ENCODE data around the gene RPL9.

RPL9 gene

DNA sequence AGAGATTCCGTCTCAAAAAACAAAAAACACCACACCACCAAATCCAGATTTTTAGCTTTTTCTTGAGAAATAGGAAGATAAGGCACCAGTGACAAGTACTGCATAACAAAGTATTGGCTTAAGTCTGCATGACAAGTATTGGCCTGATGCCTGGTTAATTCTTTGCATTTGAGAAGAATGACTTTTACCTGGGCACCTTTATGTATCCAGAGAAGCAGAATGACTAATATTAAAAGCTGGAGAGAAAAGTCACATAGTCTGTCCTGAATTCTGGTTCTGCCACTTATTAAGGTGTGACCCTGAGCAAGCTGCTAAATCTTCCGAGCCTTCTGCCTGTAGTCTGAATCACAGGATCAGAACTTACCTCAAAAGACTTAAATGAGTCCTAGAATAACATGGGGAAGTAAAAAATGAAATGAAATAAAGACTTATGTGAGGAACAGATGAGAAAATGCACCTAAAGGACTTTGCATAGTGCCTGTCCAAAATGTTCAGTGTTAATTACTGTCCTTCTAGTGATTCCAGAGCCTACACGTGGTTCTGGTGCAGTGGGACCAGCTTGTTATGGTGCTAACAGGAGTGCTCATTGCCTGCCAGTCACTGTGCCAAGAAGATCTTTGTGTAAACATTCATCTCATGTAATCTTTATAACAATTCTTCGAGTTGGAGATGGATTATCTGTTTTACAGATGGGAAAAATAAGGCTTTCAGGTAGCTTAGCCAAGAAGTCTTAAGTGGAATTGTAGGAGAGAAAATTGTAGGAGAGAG, 36.9 kb upstream of the RPL9 start:
- no peak for TF ChIP-seq CTCF (IDR thresholded peaks at IDR 0.05; ENCODE audit: insufficient read depth, missing control alignments)
- no peak for FAIRE-seq

GRCh38 chr4:39494354-39494753, 35.6 kb upstream of the RPL9 start:
- no peak for FAIRE-seq
- no peak for DNase-seq (ENCODE audit: insufficient read length, low spot score)
- TF ChIP-seq CTCF (IDR thresholded peaks at IDR 0.05; ENCODE audit: insufficient read depth, missing control alignments) = no peak

More for the DNA sequence above, 36.9 kb upstream of the RPL9 start:
- no peak for DNase-seq (ENCODE audit: insufficient read length, low spot score)

- no peak for TF ChIP-seq CTCF (IDR thresholded peaks at IDR 0.05; ENCODE audit: insufficient read depth, missing control alignments)
- FAIRE-seq (no peak), DNase-seq (ENCODE audit: insufficient read length, low spot score) (no peak)
These were observed 31.6 kb upstream of the RPL9 start for GRCh38 chr4:39490322-39490721.

- DNase-seq (ENCODE audit: insufficient read length, low spot score) (no peak), FAIRE-seq (no peak)
These were observed 27.6 kb upstream of the RPL9 start for GRCh38 chr4:39486221-39486804.

DNA sequence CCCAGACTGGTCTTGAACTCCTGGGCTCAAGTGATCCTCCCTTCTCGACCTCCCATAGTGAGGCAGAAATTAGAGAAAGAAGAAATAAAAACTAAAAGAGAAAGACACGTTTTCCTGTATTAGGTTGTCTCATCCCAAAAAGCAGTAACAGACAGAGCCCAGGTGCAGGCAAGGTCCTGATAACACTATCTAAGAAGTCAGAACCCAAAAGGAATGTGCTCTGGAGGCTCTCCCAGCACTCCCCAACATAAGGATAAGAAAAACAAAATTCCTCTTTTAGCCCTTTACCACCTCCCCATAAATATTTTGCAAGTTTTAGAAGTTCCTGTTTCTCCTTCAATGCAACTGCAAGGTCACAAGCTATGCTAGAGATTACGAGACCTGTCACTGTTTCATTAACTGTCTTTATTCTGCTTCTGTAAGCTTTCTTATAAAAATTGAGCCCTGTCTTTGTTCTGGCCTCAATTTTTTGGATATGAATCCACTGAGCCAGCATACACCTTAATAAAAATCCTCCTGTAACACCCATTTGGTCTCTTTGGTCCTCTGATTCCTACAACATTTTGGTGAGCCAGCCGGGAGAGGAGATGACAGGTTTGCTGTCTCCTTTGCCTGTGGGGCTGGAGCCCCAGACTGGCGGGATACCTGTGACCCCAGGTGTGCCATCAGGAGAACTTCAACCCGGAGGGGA, 26.0 kb upstream of the RPL9 start:
- DNase-seq (ENCODE audit: insufficient read length, low spot score) = no peak
- FAIRE-seq = no peak
- TF ChIP-seq CTCF (IDR thresholded peaks at IDR 0.05; ENCODE audit: insufficient read depth, missing control alignments) = no peak

More at GRCh38 chr4:39486221-39486804, 27.6 kb upstream of the RPL9 start:
- TF ChIP-seq CTCF (IDR thresholded peaks at IDR 0.05; ENCODE audit: insufficient read depth, missing control alignments) = no peak

- TF ChIP-seq CTCF (IDR thresholded peaks at IDR 0.05; ENCODE audit: insufficient read depth, missing control alignments) = no peak
- DNase-seq (ENCODE audit: insufficient read length, low spot score) (no peak), FAIRE-seq (no peak)
These were observed 22.4 kb upstream of the RPL9 start for GRCh38 chr4:39480902-39481695.
